RWPE2 (cell line): ENCODE measurements around the gene PRSS53.

Experiments
- ATAC-seq: fragments of 200-7000 bp; cut with Tn5 transposase; 3 replicates; pipeline ENCODE4 v1.9.1; 2021; ENCODE audit warnings: low read depth
- DNase-seq: peaks from one replicate; pipeline ENCODE4 v3.0.0-alpha.2; 2020; ENCODE audit warnings: low spot score
- H3K27ac ChIP-seq: fragments of 450-650 bp; 2 replicates; pipeline ENCODE4 v1.5.1; 2017; ENCODE audit warnings: mild to moderate bottlenecking; ENCODE audit not compliant: poor library complexity, severe bottlenecking
- H3K27me3 ChIP-seq: fragments of 250-450 bp; sonication (Bioruptor Pico); 2 replicates; pipeline ENCODE4 v1.5.1; 2021; ENCODE audit warnings: mild to moderate bottlenecking, moderate library complexity; ENCODE audit not compliant: insufficient read depth, poor library complexity, severe bottlenecking
- H3K36me3 ChIP-seq: fragments of 250-450 bp; sonication (Bioruptor Pico); 2 replicates; pipeline ENCODE4 v1.5.1; 2020; ENCODE audit warnings: low read depth, mild to moderate bottlenecking, moderate library complexity
- H3K4me1 ChIP-seq: fragments of 250-450 bp; sonication (Bioruptor Pico); 2 replicates; pipeline ENCODE4 v1.5.1; 2021; ENCODE audit warnings: mild to moderate bottlenecking, moderate library complexity; ENCODE audit not compliant: insufficient read depth, poor library complexity, severe bottlenecking
- H3K4me3 ChIP-seq: fragments of 250-450 bp; sonication (Bioruptor Pico); 2 replicates; pipeline ENCODE4 v1.5.1; 2021; ENCODE audit warnings: mild to moderate bottlenecking, moderate library complexity; ENCODE audit not compliant: severe bottlenecking
- H3K9me3 ChIP-seq: fragments of 250-450 bp; sonication (Bioruptor Pico); 2 replicates; pipeline ENCODE4 v1.5.1; 2021; ENCODE audit warnings: mild to moderate bottlenecking, moderate library complexity; ENCODE audit not compliant: severe bottlenecking
- TF ChIP-seq, protein P1 (sequence below): fragments of 450-650 bp; IDR thresholded peaks from one replicate; pipeline ENCODE4 v1.5.1; 2017; ENCODE audit warnings: mild to moderate bottlenecking, moderate library complexity; ENCODE audit not compliant: poor library complexity, severe bottlenecking

Gene PRSS53

DNA sequence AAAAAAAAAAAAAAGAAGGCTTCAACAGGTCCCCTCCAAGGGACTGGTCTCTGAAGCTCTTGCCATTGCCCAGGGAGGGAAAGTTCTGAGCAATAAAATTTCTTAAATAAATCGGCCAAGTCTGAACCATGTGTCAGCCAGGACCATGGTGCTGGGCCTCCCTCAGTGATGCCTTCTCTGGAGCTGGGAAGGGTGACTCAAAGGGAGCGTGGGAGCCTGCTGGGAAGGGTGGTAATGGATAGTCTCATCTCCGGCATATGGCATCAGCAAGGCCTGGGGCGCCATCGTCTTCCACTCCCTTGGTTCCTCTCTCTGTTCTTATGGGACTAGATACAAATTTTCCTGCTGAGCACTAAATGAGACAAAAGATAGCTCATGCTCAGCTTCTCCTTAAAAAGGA, 3.6 kb upstream of the PRSS53 start:
- no peak for DNase-seq
- TF ChIP-seq, protein P1, sequence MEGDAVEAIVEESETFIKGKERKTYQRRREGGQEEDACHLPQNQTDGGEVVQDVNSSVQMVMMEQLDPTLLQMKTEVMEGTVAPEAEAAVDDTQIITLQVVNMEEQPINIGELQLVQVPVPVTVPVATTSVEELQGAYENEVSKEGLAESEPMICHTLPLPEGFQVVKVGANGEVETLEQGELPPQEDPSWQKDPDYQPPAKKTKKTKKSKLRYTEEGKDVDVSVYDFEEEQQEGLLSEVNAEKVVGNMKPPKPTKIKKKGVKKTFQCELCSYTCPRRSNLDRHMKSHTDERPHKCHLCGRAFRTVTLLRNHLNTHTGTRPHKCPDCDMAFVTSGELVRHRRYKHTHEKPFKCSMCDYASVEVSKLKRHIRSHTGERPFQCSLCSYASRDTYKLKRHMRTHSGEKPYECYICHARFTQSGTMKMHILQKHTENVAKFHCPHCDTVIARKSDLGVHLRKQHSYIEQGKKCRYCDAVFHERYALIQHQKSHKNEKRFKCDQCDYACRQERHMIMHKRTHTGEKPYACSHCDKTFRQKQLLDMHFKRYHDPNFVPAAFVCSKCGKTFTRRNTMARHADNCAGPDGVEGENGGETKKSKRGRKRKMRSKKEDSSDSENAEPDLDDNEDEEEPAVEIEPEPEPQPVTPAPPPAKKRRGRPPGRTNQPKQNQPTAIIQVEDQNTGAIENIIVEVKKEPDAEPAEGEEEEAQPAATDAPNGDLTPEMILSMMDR, result no peak
- H3K4me1 ChIP-seq, result no peaks in the 10 kb centered on the region
- ATAC-seq, result no peak
- no peak overlapping the region for H3K4me3 ChIP-seq
- H3K36me3 ChIP-seq, result peaks cover 32% of the 10 kb centered on the region
- H3K9me3 ChIP-seq, result no peaks in the 10 kb centered on the region
- no peaks in the 10 kb centered on the region for H3K27me3 ChIP-seq
- no peak overlapping the region for H3K27ac ChIP-seq

DNA sequence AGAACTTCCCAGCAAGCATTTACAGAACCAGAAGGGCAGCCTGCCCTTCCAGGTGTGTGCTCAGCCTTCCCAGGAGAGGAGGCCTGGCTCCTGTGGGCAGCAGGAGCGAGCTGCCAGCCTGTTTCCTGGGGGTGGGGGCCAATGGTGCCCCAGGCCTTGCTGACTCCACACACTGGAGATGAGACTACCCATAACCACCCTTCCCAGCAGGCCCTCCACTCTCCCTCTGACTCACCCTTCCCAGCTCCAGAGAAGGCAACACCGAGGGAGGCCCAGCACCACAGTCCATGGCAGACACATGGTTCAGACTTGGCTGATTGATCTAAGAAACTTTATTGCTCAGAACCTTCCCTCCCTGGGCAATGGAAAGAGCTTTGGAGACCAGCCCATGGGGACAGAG, 1.8 kb upstream of the PRSS53 start:
- Histone ChIP-seq H3K9me3 (no peaks in the 10 kb centered on the region), H3K4me3 (no peak overlapping the region), H3K27ac (no peak overlapping the region), H3K36me3 (peaks cover 32% of the 10 kb centered on the region), H3K4me1 (no peaks in the 10 kb centered on the region), H3K27me3 (no peaks in the 10 kb centered on the region)
- DNase-seq (no peak), ATAC-seq (no peak)
- TF ChIP-seq, protein P1, result no peak

DNA sequence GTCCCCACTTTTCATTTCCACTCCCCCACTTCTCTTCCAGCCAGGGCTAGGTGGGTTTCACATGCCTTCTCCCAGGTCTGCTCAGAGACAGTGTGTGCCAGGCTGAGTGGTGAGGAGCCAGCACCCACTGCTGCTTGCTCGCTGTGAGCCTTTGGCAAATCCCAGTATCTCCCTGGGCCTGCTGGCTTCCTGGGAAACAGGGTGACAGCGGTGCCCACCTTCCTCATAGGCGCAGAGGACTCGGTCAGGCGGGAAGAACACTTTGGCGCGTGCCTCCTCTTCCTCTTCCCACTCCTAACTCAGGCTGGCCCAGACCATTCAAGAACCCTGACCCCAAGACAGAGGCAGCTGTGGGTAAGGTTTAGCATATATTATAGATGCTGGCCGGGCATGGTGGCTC, 456 bp upstream of the PRSS53 start:
- H3K27ac ChIP-seq, result no peak overlapping the region
- peaks cover 32% of the 10 kb centered on the region for H3K36me3 ChIP-seq
- H3K4me3 ChIP-seq, result no peak overlapping the region
- TF ChIP-seq, protein P1, result no peak
- no peaks in the 10 kb centered on the region for H3K9me3 ChIP-seq
- H3K4me1 ChIP-seq, result no peaks in the 10 kb centered on the region
- ATAC-seq (no peak), DNase-seq (no peak)
- no peaks in the 10 kb centered on the region for H3K27me3 ChIP-seq

DNA sequence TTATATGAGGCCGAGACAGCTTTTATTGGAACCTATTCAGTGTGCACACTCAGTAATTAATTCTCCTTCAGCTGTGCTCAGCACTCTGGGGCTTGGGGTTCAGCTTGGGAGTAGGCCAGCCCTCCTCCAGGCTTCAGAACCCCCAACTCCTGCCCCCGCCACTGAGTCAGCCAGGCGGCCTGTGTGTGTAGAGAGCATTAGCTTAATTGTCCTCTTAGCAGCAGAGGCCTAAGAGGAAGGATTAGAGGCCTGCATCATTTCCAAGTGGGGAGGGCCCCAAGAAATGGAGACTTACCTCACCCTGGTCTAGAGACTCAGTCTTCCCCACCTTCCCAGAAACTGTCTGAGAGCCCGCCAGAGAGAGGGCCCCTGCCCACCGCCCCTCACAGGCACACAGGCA, 772 bp downstream of the PRSS53 start:
- no peaks in the 10 kb centered on the region for H3K27me3 ChIP-seq
- H3K27ac ChIP-seq, result no peak overlapping the region
- H3K36me3 ChIP-seq, result peaks cover 35% of the 10 kb centered on the region
- TF ChIP-seq, protein P1, result no peak
- H3K4me1 ChIP-seq, result no peaks in the 10 kb centered on the region
- H3K4me3 ChIP-seq, result no peak overlapping the region
- ATAC-seq (no peak), DNase-seq (no peak)
- no peaks in the 10 kb centered on the region for H3K9me3 ChIP-seq

DNA sequence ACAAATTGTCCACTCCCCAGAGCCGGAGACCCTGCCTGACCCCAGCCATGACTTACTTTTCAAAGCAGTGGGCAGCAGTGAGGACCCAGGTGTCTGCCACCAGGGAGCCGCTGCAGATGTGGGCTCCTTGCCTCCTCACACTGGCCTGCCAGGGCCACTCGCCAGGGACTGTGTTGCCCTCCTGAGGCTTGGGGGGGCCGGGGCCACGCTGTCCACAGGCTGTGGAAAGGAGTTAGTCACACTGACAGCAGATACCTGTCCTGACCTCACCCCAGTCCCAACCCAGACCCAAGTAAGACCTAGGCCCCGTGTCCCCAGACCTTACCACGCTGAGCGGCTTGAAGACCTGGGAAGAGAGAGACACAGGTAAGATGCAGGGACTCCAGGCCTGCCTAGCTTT, 1.3 kb downstream of the PRSS53 start:
- Histone ChIP-seq H3K36me3 (peaks cover 31% of the 10 kb centered on the region), H3K4me1 (no peaks in the 10 kb centered on the region), H3K27me3 (no peaks in the 10 kb centered on the region), H3K27ac (no peak overlapping the region), H3K9me3 (no peaks in the 10 kb centered on the region), H3K4me3 (no peak overlapping the region)
- ATAC-seq (no peak), DNase-seq (no peak)
- TF ChIP-seq, protein P1, result no peak
